Adipocyte (in vitro differentiated cells): ENCODE measurements around the gene SLC38A7.
"Not testable (repeated sequence)": the region's sequence is repeated elsewhere in the genome, so short reads cannot be mapped to it uniquely, and the experiment has no call there.

ENCODE experiments used
- DNase-seq: peaks from one replicate; pipeline ENCODE4 v3.0.0-alpha.2; 2015; ENCODE audit warnings: low read depth
- H3K27me3 ChIP-seq: replicated peaks from 2 replicates; pipeline ENCODE4 v1.7.0; 2013; ENCODE audit warnings: mild to moderate bottlenecking, low read length, moderate library complexity; ENCODE audit not compliant: control insufficient read depth, insufficient read depth
- H3K36me3 ChIP-seq: 2 replicates; pipeline ENCODE4 v1.7.0; 2013; ENCODE audit warnings: low read length, mild to moderate bottlenecking, moderate library complexity; ENCODE audit not compliant: control insufficient read depth, insufficient read depth, severe bottlenecking
- H3K4me1 ChIP-seq: 2 replicates; pipeline ENCODE4 v1.7.0; 2013; ENCODE audit warnings: mild to moderate bottlenecking, low read length, moderate library complexity; ENCODE audit not compliant: control insufficient read depth, insufficient read depth
- H3K4me3 ChIP-seq: 2 replicates; pipeline ENCODE4 v1.7.0; 2013; ENCODE audit warnings: mild to moderate bottlenecking, low read length, moderate library complexity
- H3K9ac ChIP-seq: 2 replicates; pipeline ENCODE4 v1.7.0; 2013; ENCODE audit warnings: mild to moderate bottlenecking, low read length, moderate library complexity
- H3K9me3 ChIP-seq: 2 replicates; pipeline ENCODE4 v1.7.0; 2013; ENCODE audit warnings: mild to moderate bottlenecking, low read length, moderate library complexity; ENCODE audit not compliant: control insufficient read depth

The SLC38A7 gene

DNA sequence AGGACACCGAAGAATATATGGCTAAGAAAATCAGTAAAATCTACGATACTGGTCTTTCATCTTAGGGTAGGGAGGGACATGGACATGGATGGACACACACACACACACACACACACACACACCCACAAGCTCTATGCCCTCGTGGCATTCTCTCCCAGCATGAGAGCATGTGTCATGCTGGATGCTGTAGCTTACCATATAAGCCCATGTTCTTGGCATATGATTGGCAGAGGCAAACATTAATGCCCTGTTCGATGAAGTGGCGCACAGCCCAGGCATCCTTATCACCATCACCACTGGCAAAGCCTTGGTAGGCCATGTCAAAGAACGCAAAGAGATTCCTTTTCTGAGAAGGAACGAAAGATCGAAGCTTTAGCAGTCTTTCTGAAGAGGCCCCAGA is 31.9 kb upstream of the SLC38A7 start:
- Histone ChIP-seq H3K36me3 (peaks cover 51% of the 10 kb centered on the region), H3K9me3 (no peaks in the 10 kb centered on the region), H3K9ac (no peak overlapping the region), H3K4me1 (no peaks in the 10 kb centered on the region), H3K27me3 (no peaks in the 10 kb centered on the region), H3K4me3 (no peak overlapping the region)
- DNase-seq = no peak

- peaks cover 37% of the 10 kb centered on the region for H3K36me3 ChIP-seq
- no peak overlapping the region for H3K4me3 ChIP-seq
- DNase-seq = no peak
- H3K9ac ChIP-seq = no peak overlapping the region
- H3K4me1 ChIP-seq = no peaks in the 10 kb centered on the region
- no peaks in the 10 kb centered on the region for H3K9me3 ChIP-seq
- H3K27me3 ChIP-seq = no peaks in the 10 kb centered on the region
These were observed 29.2 kb upstream of the SLC38A7 start for GRCh38 chr16:58713742-58714141.

- no peaks in the 10 kb centered on the region for H3K9me3 ChIP-seq
- H3K27me3 ChIP-seq = no peaks in the 10 kb centered on the region
- peaks cover 9% of the 10 kb centered on the region for H3K36me3 ChIP-seq
- no peaks in the 10 kb centered on the region for H3K4me1 ChIP-seq
- no peak for DNase-seq
- H3K4me3 ChIP-seq = no peak overlapping the region
- no peak overlapping the region for H3K9ac ChIP-seq
These were observed 24.8 kb upstream of the SLC38A7 start for GRCh38 chr16:58709333-58709732.

DNA sequence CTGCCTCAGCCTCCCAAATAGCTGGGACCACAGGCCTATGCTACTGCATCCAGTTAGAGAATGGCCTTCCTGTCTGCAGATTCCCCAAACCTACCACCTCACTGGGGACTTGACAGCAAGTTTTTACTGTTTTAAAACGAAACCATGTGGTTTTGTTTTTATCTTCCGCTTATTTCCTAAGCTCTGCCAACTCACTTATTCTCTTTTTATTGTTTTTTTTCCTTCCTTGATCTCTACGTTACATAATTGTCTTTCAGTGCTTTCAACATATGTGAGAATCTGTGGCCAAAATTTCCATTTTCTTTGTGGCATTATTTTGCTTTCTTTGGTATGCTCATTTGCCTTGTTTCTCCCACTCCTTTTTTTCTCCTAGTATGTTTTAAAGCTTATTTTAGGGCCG is 14.6 kb upstream of the SLC38A7 start:
- Histone ChIP-seq H3K27me3 (no peaks in the 10 kb centered on the region), H3K4me3 (no peak overlapping the region), H3K9me3 (no peaks in the 10 kb centered on the region), H3K36me3 (no peaks in the 10 kb centered on the region), H3K4me1 (no peaks in the 10 kb centered on the region), H3K9ac (no peak overlapping the region)
- DNase-seq = no peak

DNA sequence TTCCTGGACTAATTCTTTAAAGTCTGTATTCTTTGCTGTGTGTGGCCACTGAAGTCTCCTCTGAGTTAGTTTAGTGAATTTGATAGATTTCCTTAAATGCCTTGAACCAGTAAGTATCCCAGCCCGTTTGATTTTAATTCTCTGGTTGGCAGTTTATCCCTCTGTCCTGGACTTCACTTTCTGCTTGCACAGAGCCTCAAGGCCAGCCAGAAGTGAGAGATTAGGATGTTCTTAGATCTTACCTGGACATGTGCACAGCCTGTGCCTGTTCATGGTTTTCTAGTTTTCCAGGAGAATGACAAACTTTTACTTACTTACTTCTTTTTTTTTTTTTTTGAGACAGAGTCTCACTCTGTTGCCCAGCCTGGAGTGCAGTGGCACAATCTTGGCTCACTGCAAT is 10.8 kb upstream of the SLC38A7 start:
- Histone ChIP-seq H3K9me3 (no peaks in the 10 kb centered on the region), H3K4me1 (no peaks in the 10 kb centered on the region), H3K9ac (no peak overlapping the region), H3K36me3 (no peaks in the 10 kb centered on the region), H3K4me3 (no peak overlapping the region), H3K27me3 (no peaks in the 10 kb centered on the region)
- DNase-seq = no peak

- H3K9me3 ChIP-seq = no peaks in the 10 kb centered on the region
- H3K27me3 ChIP-seq = no peaks in the 10 kb centered on the region
- no peak for DNase-seq
- H3K4me1 ChIP-seq = no peaks in the 10 kb centered on the region
- no peaks in the 10 kb centered on the region for H3K36me3 ChIP-seq
- no peak overlapping the region for H3K9ac ChIP-seq
- no peak overlapping the region for H3K4me3 ChIP-seq
These were observed 7.9 kb upstream of the SLC38A7 start for GRCh38 chr16:58692450-58692849.

DNA sequence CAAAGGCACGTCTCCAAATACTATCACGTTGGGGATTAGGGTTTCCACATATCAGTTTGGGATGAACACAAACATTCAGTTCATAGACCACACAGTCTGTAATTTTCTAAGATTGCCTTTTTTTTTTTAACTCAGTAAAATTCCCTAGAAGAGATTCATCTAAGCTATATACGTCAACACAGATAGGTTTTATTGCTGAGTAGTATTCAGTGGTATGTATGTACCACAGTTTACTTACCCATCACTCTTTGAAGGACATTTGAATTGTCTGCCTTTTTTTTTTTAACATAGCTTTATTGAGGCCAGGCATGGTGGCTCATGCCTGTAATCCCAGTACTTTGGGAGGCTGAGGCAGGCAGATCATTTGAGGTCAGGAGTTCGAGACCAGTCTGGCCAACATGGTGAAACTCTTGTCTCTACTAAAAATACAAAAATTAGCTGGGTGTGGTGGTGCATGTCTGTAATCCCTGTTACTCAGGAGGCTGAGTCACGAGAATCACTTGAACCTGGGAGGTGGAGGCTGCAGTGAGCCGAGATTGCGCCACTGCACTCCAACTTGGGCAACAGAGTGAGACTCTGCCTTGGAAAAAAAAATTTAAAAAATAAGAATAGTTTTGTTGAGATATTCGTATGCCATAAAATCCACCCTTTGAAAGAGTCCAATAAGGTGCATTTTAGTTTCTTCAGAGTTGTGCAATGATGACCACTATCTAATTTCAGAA is 2.6 kb upstream of the SLC38A7 start:
- H3K4me3 ChIP-seq, H3K9me3 ChIP-seq, H3K27me3 ChIP-seq, H3K36me3 ChIP-seq, H3K9ac ChIP-seq: not testable (repeated sequence)
- peak; percentile 18 for DNase-seq
- H3K4me1 ChIP-seq = peaks cover 15% of the 10 kb centered on the region

DNA sequence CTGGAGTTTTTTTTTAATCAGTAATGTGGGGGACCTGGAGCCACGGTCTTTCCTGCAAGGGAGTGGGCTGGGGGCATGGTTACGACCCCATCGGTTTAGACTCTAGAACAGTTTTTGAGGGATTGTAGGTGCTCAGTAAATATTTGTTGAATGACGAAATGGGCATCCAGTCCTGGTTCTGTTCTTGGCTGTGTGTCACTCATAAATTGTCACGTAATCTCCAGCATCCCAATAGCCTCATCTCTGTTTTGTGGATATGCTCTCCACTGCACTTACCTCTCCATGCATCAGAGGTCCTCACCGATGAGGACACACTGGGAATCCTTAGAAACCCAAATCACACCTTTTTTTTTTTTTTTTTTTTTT is 497 bp upstream of the SLC38A7 start:
- peaks cover 15% of the 10 kb centered on the region for H3K4me1 ChIP-seq
- H3K36me3 ChIP-seq = peaks cover 5% of the 10 kb centered on the region
- no peak for DNase-seq

DNA sequence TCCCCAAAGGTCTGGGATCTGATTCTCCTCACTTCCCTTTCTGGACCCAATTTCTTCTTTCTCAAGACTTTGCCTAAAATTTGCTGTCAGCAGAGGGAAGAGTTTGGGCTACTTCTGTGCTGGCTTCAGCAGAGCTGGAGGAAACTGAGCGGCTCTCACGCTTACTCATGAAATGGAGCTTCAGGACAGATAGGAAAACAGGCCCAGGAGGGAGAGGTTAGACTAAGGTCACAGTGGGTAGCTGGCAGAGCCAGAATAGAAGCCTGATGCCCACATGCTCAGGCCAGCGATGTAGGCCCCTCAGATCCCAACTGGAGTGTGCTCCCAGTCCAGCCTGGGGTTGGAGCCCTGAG is 593 bp downstream of the SLC38A7 start:
- Histone ChIP-seq H3K9ac (peak overlapping the region; percentile 95), H3K9me3 (no peaks in the 10 kb centered on the region), H3K4me3 (peak overlapping the region; percentile 97), H3K27me3 (no peaks in the 10 kb centered on the region), H3K4me1 (peaks cover 15% of the 10 kb centered on the region), H3K36me3 (peaks cover 12% of the 10 kb centered on the region)
- DNase-seq = peak; percentile 38

More for the DNA sequence above, 497 bp upstream of the SLC38A7 start:
- no peaks in the 10 kb centered on the region for H3K9me3 ChIP-seq
- peak overlapping the region; percentile 97 for H3K4me3 ChIP-seq
- H3K27me3 ChIP-seq = no peaks in the 10 kb centered on the region
- peak overlapping the region; percentile 95 for H3K9ac ChIP-seq

- no peak for DNase-seq
- Histone ChIP-seq H3K36me3 (peaks cover 35% of the 10 kb centered on the region), H3K27me3 (no peaks in the 10 kb centered on the region), H3K4me3 (no peak overlapping the region), H3K4me1 (peaks cover 13% of the 10 kb centered on the region), H3K9ac (no peak overlapping the region), H3K9me3 (no peaks in the 10 kb centered on the region)
These were observed 4.8 kb downstream of the SLC38A7 start for GRCh38 chr16:58679763-58680162.

DNA sequence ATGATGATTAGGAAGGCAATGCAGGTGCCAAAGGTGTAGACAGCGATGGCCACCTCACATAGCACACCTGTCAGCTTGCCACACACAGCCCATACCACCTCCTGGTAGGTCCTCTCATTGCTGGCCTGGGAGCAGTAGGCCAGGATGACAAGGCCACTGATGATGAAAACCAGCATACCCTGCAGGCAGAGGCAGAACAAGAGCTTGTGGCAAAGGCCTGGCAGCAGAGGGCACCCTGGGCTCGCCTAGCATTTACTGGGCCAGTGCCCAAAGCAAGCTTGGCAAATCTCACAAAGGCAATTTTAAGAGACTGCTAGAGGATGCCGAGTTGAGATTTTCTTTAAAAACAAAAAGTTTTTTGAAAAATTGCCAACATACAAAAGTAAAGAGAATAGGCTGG is 5.9 kb downstream of the SLC38A7 start:
- no peaks in the 10 kb centered on the region for H3K27me3 ChIP-seq
- peak; percentile 35 for DNase-seq
- H3K36me3 ChIP-seq = peaks cover 39% of the 10 kb centered on the region
- H3K9me3 ChIP-seq = no peaks in the 10 kb centered on the region
- peaks cover 7% of the 10 kb centered on the region for H3K4me1 ChIP-seq
- H3K4me3 ChIP-seq = no peak overlapping the region
- no peak overlapping the region for H3K9ac ChIP-seq

GRCh38 chr16:58678269-58678668 is 6.3 kb downstream of the SLC38A7 start:
- Histone ChIP-seq H3K4me3 (no peak overlapping the region), H3K9me3 (no peaks in the 10 kb centered on the region), H3K36me3 (peaks cover 39% of the 10 kb centered on the region), H3K9ac (no peak overlapping the region), H3K27me3 (no peaks in the 10 kb centered on the region), H3K4me1 (peaks cover 3% of the 10 kb centered on the region)
- no peak for DNase-seq
